H9 (cell line): ENCODE measurements around the gene RALGAPA2. TPM values are rescaled to one million over a fixed set of nuclear protein-coding genes. Genes with fewer than 3 reads are reported as not detected.

Experiments
- DNase-seq: peaks from one replicate; pipeline ENCODE4 v3.0.0-alpha.2; 2017
- H2AFZ ChIP-seq: one replicate; pipeline ENCODE4 v1.6.1; 2013; ENCODE audit warnings: mild to moderate bottlenecking, low read length, control low read depth, moderate library complexity
- H2AK5ac ChIP-seq: 2 replicates; pipeline ENCODE4 v1.6.1; 2013; ENCODE audit warnings: low read length, control low read depth, mixed read lengths; ENCODE audit not compliant: insufficient read length
- H2BK120ac ChIP-seq: one replicate; pipeline ENCODE4 v1.6.1; 2013; ENCODE audit warnings: low read depth, mild to moderate bottlenecking, low read length, control low read depth, inconsistent platforms; ENCODE audit not compliant: poor library complexity, severe bottlenecking
- H2BK12ac ChIP-seq: 2 replicates; pipeline ENCODE4 v1.6.1; 2013; ENCODE audit warnings: low read length, control low read depth, mixed read lengths, low read depth; ENCODE audit not compliant: insufficient read length
- H2BK15ac ChIP-seq: 2 replicates; pipeline ENCODE4 v1.6.1; 2013; ENCODE audit warnings: low read depth, low read length, control low read depth
- H2BK20ac ChIP-seq: one replicate; pipeline ENCODE4 v1.6.1; 2013; ENCODE audit warnings: low read depth, mild to moderate bottlenecking, low read length, control low read depth, inconsistent platforms; ENCODE audit not compliant: poor library complexity, severe bottlenecking
- H2BK5ac ChIP-seq: 2 replicates; pipeline ENCODE4 v1.6.1; 2013; ENCODE audit warnings: low read length, control low read depth, mixed read lengths; ENCODE audit not compliant: insufficient read length
- H3K14ac ChIP-seq: 2 replicates; pipeline ENCODE4 v1.6.1; 2013; ENCODE audit warnings: low read length, control low read depth; ENCODE audit not compliant: insufficient read depth
- H3K18ac ChIP-seq: 2 replicates; pipeline ENCODE4 v1.6.1; 2013; ENCODE audit warnings: low read depth, mild to moderate bottlenecking, mixed read lengths, low read length, control low read depth; ENCODE audit not compliant: insufficient read length
- H3K23ac ChIP-seq: 2 replicates; pipeline ENCODE4 v1.6.1; 2013; ENCODE audit warnings: low read length, control low read depth, mixed read lengths, low read depth; ENCODE audit not compliant: insufficient read length
- H3K23me2 ChIP-seq: 2 replicates; pipeline ENCODE4 v1.6.1; 2013; ENCODE audit warnings: low read depth, mild to moderate bottlenecking, mixed read lengths, low read length, control low read depth; ENCODE audit not compliant: insufficient read length, poor library complexity, severe bottlenecking
- H3K27ac ChIP-seq: 2 replicates; pipeline ENCODE4 v1.5.1; 2013; ENCODE audit warnings: low read length, control low read depth, mixed read lengths, low read depth; ENCODE audit not compliant: insufficient read length
- H3K27me3 ChIP-seq: 2 replicates; pipeline ENCODE4 v1.6.1; 2013; ENCODE audit warnings: low read length, control low read depth, inconsistent platforms; ENCODE audit not compliant: insufficient read depth
- H3K4ac ChIP-seq: 2 replicates; pipeline ENCODE4 v1.6.1; 2013; ENCODE audit warnings: low read depth, mild to moderate bottlenecking, control low read depth, inconsistent platforms, low read length, moderate library complexity
- H3K4me1 ChIP-seq: 2 replicates; pipeline ENCODE4 v1.6.1; 2013; ENCODE audit warnings: low read length, control low read depth, inconsistent platforms; ENCODE audit not compliant: insufficient read depth
- H3K4me2 ChIP-seq: 2 replicates; pipeline ENCODE4 v1.6.1; 2013; ENCODE audit warnings: low read length, control low read depth, mixed read lengths; ENCODE audit not compliant: insufficient read length, insufficient read depth
- H3K56ac ChIP-seq: 2 replicates; pipeline ENCODE4 v1.6.1; 2013; ENCODE audit warnings: low read depth, mild to moderate bottlenecking, mixed read lengths, low read length, control low read depth; ENCODE audit not compliant: insufficient read length
- H3K79me1 ChIP-seq: 2 replicates; pipeline ENCODE4 v1.6.1; 2013; ENCODE audit warnings: low read depth, mild to moderate bottlenecking, moderate library complexity, low read length, control low read depth, inconsistent platforms; ENCODE audit not compliant: insufficient read depth, poor library complexity, severe bottlenecking
- H3K79me2 ChIP-seq: 2 replicates; pipeline ENCODE4 v1.6.1; 2013; ENCODE audit warnings: low read length, control low read depth, inconsistent platforms; ENCODE audit not compliant: insufficient read depth
- H3K9ac ChIP-seq: 2 replicates; pipeline ENCODE4 v1.6.1; 2013; ENCODE audit warnings: low read length, control low read depth, mixed read lengths; ENCODE audit not compliant: insufficient read length; ENCODE audit errors: extremely low read depth
- H3K9me3 ChIP-seq: one replicate; pipeline ENCODE4 v1.6.1; 2013; ENCODE audit warnings: low read depth, low read length, inconsistent platforms; ENCODE audit not compliant: control insufficient read depth
- H3T11ph ChIP-seq: one replicate; pipeline ENCODE4 v1.6.1; 2013; ENCODE audit warnings: mild to moderate bottlenecking, low read length, control low read depth, inconsistent platforms
- H4K20me1 ChIP-seq: one replicate; pipeline ENCODE4 v1.6.1; 2013; ENCODE audit not compliant: control insufficient read depth, insufficient read length, insufficient read depth
- H4K5ac ChIP-seq: 2 replicates; pipeline ENCODE4 v1.6.1; 2013; ENCODE audit warnings: low read depth, mild to moderate bottlenecking, mixed read lengths, low read length, control low read depth; ENCODE audit not compliant: insufficient read length
- H4K8ac ChIP-seq: replicated peaks from 2 replicates; pipeline ENCODE4 v1.6.1; 2013; ENCODE audit warnings: low read length, control low read depth, mixed read lengths, low read depth; ENCODE audit not compliant: insufficient read length
- H4K91ac ChIP-seq: 2 replicates; pipeline ENCODE4 v1.6.1; 2013; ENCODE audit warnings: low read depth, mild to moderate bottlenecking, moderate library complexity, mixed read lengths, low read length, control low read depth; ENCODE audit not compliant: insufficient read length
- H3K27ac Mint-ChIP-seq, 3 experiments: 2 replicates in 2 of 3; 3 replicates in 1 of 3; pipeline ENCODE4 v1.8.0; 2020 to 2021; ENCODE audit warnings: mixed read lengths in 3 of 3, mild to moderate bottlenecking in 1 of 3, moderate library complexity in 1 of 3
- H3K27me3 Mint-ChIP-seq: 2 replicates; pipeline ENCODE4 v1.8.0; 2021; ENCODE audit warnings: low read depth, mild to moderate bottlenecking, moderate library complexity, mixed read lengths
- H3K36me3 Mint-ChIP-seq, 3 experiments: 2 replicates in 2 of 3; 3 replicates in 1 of 3; pipeline ENCODE4 v1.8.0; 2020 to 2021; ENCODE audit warnings: low read depth in 3 of 3, mixed read lengths in 3 of 3; ENCODE audit not compliant: insufficient read depth in 1 of 3
- H3K4me1 Mint-ChIP-seq, 2 experiments: 2 replicates each; pipeline ENCODE4 v1.8.0; 2020; ENCODE audit warnings: mixed read lengths in 2 of 2
- H3K4me3 Mint-ChIP-seq, 2 experiments: 2 replicates in 1 of 2; 3 replicates in 1 of 2; pipeline ENCODE4 v1.8.0; 2020 to 2021; ENCODE audit warnings: mild to moderate bottlenecking in 2 of 2, mixed read lengths in 2 of 2, moderate library complexity in 1 of 2
- H3K9me3 Mint-ChIP-seq, 2 experiments: 2 replicates in 1 of 2; 3 replicates in 1 of 2; pipeline ENCODE4 v1.8.0; 2020; ENCODE audit warnings: mild to moderate bottlenecking in 2 of 2, mixed read lengths in 2 of 2, moderate library complexity in 1 of 2
- CTCF ChIP-seq: fragments of 200-600 bp; sonication (generic); conservative IDR thresholded peaks from 3 replicates; pipeline ENCODE4 v1.8.0; 2021; ENCODE audit warnings: antibody characterized with exemption, mild to moderate bottlenecking
- WGBS: extraction: QIAGEN DNeasy Blood & Tissue Kit; methylation state at CpG from one replicate; pipeline ENCODE4 v1.1.7; 2013; ENCODE audit warnings: missing lambda C conversion rate, low lambda C conversion rate, mixed read lengths; ENCODE audit not compliant: insufficient read length; ENCODE audit errors: extremely low coverage; 5-methylcytosine and 5-hydroxymethylcytosine counted together
- total RNA-seq: library from RNA; stranded (reverse); gene quantifications from 2 replicates; pipeline ENCODE4 v1.2.1, GENCODE V29; 2021

RALGAPA2 gene
- total RNA-seq, 1 experiment from 2014 or later: 16.6 TPM

DNA sequence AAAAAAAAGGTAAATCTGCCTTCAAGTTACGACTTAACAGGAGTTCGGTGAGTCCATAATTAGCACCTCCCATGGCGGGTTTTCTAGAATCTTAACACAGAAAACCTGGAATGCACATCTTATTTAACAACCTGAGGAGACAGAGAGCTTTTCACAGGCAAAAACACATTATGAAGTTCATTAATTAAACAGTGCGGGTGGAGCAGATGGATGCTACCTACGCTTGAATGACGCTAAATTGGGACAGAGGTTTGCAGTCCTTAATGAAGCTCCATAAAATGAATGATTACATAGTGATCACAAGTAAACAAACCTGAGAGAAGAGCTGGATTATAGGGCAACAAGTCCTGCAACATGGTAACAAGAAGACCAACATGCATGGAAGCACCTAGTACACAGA lies 263.6 kb downstream of the RALGAPA2 start:
- no peak overlapping the region for H3K4ac ChIP-seq
- WGBS: no CpG with 5 or more reads among the region's 6 CpGs
- no peak overlapping the region for H3K4me3 Mint-ChIP-seq
- H3K4me2 ChIP-seq: no peak overlapping the region
- no peaks in the 10 kb centered on the region for H3K36me3 Mint-ChIP-seq
- H4K91ac ChIP-seq: no peak overlapping the region
- H2BK5ac ChIP-seq: no peak overlapping the region
- no peak overlapping the region for H3K23ac ChIP-seq
- H3K56ac ChIP-seq: no peak overlapping the region
- no peak for TF ChIP-seq CTCF
- DNase-seq: no peak
- peaks cover 6% of the 10 kb centered on the region; the same call in 1 of the 2 replicates for H3K4me1 ChIP-seq
- H3K9me3 ChIP-seq: no peaks in the 10 kb centered on the region
- H2BK15ac ChIP-seq: no peak overlapping the region
- no peak overlapping the region for H3K18ac ChIP-seq
- peaks cover 29% of the 10 kb centered on the region in 2 experiments for H3K4me1 Mint-ChIP-seq
- no peak overlapping the region for H3T11ph ChIP-seq
- no peak overlapping the region for H4K8ac ChIP-seq
- no peaks in the 10 kb centered on the region for H3K9me3 Mint-ChIP-seq
- H3K14ac ChIP-seq: no peak overlapping the region
- no peak overlapping the region for H2BK20ac ChIP-seq
- no peak overlapping the region for H3K27ac ChIP-seq
- no peak overlapping the region for H3K9ac ChIP-seq
- no peaks in the 10 kb centered on the region for H3K79me2 ChIP-seq
- no peak overlapping the region for H3K27ac Mint-ChIP-seq
- H3K23me2 ChIP-seq: no peaks in the 10 kb centered on the region
- H4K20me1 ChIP-seq: no peaks in the 10 kb centered on the region
- no peak overlapping the region for H4K5ac ChIP-seq
- H2BK12ac ChIP-seq: no peak overlapping the region
- no peak overlapping the region for H2BK120ac ChIP-seq
- H2AK5ac ChIP-seq: no peak overlapping the region
- no peak overlapping the region for H2AFZ ChIP-seq
- H3K79me1 ChIP-seq: no peaks in the 10 kb centered on the region
- peaks cover 5% of the 10 kb centered on the region for H3K27me3 Mint-ChIP-seq
- H3K27me3 ChIP-seq: no peaks in the 10 kb centered on the region
